A204.1 (cell line): ENCODE measurements around the gene NAA38.

Experiments used
- FAIRE-seq: peaks from 2 replicates; lab custom pipeline; 2012; peaks lifted over from hg19 to GRCh38; lab: Jason Lieb, UNC

Gene NAA38

DNA sequence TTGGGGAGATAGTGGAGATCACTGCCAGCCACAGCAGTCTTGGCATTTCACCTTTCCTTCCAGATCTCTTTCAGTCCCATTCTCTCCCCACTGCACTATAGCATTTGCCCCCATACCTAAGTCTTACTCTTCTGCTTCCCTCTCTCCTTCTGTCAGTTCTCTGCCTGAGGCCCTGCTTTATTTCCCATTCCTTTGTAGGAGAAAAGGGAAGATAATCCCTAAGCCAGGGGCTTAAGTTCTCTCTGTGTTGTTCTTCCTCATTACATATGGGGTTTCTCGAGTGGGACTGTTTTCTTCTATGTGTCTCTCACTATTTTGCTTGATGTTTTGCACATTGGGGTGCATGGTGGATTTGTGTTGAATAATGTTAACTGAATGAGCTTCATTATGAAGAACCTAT, 16.9 kb downstream of the NAA38 start:
- FAIRE-seq = no peak

DNA sequence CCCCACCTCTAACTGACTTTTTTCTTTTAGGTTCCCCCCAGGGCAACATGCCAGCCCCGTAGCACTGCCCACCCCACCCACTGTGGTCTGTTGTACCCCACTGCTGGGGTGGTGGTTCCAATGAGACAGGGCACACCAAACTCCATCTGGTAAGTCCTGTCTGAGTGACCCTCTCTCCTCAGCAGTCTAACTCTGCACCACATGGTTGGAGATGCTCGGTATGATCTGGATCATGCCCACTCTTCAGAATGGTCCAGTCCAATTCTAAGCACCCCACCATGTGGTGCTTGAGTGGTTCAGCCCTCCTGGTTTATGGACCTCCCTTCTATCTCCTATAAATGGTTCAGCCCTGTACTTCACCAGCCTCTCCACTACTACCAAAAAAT, 17.5 kb downstream of the NAA38 start:
- FAIRE-seq = no peak

DNA sequence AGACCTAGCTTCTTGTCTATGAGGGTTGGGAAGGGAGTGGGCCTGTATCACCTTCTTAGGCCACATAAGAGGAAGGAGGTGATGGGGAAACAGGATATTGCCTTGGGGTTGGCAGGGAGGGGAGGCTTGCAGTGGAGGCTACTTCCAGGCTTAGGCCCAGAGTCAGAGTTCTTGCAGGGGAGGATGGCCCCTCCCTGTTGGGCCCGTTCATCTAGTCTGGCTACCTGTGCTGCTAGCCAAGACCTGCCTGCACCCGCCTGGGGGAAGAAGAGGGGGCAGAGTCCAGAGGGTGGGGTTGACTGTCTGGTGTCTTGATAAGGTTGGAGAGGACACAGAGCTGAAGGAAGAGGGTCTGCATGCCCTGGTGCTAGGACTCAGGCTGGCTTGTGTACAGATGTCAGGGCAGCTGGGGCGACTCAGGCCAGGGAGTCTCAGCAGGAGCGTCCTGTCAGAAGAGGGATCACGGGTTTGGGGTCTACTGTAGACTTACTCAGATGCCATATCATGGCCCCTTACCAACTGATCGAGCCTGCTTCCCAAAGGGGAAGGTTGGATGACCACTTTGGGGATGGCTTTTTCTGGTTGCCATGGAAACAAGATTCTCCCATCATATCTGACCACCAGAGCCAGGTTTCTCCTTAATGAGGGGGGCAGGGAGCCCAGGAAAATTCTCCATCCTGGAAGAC, 18.0 kb downstream of the NAA38 start:
- FAIRE-seq = no peak

DNA sequence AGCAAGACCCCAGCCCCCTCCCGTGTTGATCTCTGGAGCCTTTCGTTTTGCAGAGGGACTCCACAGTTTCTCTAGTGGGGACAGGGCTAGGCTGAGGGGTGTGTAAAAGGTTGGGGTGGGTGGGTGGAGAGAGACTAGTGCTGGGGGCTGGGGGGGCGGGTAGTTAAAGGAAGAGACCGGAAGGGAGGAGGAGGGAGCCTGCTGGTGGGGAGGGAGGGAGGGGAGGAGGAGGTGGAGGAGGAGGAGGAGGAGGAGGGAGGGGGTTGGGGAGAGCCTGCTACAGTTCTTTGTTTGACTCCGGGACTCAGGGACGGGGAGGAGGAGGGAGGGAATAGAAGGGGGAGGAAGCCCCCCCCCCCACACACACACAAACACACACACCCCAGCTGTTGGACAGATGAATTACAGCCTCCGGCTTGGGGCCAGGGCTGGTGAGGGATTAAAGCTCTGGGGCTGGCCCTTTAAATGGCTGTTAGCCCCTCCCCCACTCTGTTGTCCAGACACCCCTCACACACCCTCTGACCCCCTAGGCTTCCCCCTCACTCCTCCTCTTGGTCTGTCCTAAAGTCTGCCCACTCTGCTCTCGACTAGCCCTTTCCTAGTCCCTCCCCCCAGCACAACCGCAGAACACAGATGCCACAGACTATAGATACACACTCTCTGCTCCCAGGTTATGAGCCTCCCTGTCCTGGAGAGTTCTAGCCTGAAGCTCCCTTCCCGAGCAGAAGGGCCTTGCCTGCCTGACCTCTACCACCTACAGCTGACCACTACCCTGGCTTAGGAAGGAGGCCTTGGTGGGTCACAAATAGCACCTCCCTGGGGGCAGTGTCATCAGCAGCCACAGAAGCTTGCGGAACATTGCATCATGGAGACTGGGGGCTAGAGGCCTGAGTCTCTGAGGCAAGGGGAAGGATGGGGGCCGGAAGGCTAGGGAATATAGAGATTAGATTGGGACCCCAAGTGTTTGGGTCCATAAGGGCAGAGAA, 19.0 kb downstream of the NAA38 start:
- no peak for FAIRE-seq

DNA sequence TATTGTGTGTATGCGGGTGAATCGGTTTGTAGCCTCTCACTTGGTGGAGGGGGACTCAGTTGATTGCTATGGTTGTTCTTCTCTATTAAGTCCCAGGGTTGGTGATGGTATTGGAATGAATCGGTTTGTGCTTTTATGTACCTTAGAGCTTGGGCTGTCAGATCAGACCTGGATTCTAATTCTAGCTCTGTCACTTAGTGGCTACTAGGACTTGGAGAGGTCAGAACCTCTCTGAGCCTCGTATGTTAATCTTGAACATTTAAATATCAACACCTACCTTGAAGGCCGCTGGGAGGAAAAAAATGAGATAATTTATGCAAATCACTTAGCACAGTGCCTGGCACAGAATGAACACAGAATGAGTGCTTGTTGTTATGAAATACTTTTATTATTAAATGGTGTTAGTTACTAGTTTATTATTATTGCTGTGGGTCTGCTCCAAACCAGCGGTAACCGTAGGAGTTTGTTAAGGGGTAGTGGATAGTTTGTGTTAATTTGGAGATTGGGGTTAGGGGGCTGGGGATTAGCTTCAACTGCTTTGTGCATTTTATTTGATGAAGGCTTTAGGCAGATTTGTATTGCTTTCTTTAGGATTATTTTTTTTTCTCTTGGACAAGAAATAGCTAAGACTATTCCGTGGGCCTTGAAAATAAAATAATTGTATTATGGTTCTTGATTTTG, 19.8 kb downstream of the NAA38 start:
- FAIRE-seq = no peak

DNA sequence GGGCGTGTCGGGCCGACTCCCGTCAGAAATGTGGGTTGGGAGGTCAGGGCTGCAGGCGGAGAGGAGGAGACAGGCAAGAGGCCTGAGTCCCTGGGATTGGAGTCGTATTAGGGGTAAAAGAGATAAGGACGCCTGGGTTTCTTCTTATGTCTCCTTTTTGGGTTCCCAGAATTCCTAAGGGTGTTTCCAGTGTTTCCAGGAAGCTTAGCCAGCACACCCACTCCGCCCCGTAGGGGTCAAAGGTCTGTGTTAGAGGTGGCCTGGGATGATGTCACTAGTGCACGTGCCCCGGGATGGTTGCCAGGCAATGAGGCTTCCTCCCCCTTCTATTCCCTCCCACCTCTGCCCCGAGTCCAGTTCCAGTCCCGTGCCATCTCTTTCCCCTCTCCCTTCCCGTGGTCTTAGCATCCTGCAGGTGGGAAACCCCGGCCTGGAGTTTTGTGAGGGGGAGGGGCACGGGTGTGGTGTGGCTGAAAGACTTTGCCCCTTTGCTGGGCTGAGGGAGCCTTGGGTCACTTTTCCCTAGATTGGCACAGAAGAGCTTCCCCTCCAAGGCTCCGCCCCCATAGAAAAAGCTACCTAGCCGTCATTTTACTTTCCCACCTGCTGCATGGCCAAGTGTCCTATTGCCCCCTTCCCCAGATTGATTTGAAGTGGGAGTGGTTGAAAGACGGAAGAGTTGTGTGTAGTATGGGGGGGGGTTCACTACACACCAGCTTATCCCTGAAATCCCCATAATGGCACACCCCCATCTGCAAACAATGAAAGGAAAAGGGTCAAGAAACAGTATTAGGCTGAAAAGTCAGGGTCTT, 20.6 kb downstream of the NAA38 start:
- no peak for FAIRE-seq

DNA sequence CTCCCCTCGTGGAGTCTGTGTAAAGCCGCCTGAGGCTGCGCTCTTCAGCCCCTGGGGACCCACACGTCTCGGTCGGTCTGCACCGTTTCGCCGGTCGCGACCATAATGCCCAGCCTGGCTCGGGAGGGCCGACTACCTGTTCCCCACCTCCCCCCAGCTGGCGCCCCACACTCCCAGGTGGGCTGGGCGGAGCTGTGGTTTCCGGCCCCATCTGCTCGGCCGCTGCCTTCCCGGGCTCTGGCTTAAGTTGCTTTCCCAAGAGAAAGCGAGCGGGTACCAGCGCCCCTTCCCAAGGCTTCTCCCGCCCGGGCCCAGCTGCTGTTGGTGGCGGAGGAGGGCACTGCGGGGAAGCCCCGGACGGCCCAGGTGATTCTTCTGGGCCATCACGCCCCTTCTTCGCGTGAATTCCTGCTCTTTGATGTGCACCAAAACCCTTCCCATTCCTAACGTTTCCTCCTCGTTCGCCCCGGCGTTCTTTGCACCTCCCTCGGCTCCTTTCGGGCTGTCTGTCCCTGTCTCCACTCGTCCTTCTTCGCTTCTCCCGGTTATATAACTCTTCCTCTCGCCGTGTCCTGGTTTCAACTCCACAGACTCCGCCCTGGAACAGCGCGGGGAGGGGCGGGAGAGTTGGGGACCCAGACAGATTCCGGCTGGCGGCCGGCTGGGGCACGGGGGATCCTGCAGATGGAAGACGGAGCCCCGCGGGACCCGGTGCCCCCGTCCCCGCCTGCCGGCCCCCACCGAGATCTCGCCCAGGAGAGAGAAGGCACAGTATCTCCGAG, 21.4 kb downstream of the NAA38 start:
- no peak for FAIRE-seq

DNA sequence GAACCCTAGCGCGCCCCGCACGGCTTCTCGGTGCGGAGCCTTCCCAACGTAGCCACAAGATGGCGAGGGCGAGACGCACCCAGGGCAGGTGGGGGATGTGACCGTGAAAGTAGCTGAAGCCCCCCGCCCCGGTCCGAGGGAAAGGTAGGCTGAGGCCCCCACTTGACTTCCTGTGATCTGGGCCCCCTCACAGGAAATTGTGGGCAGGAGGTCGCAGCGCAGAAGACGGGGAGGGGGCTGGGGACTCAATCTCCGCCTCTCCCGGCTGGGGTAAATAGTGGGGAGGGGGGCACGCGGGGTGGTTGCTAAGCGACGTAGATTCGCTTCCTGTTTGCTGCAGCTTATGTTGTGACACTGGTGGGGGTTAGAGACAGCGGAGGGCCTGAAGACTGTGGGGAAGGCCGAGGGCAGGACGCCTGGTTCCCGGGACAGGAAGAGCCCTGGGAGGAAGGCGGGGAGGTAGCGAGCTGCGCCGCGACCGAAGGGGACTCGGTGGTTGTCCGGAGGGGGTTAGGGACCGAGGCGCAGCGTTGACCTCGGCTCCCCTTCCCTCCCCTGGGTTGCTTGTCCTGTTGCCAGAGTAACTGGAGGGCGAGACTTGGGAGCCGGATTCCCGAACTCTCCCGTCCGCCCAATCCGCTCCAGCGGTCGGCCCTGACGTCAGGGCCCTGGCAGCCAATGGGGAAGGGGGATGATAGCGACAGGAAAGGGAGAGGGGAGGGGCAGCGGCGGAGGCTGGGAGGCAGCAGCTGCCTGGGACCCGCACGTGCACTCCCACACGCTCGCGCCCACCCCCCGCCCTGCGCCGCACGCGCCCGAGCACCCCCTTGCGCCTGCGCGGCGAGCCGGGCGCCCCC, 22.2 kb downstream of the NAA38 start:
- FAIRE-seq = peak; percentile 90

DNA sequence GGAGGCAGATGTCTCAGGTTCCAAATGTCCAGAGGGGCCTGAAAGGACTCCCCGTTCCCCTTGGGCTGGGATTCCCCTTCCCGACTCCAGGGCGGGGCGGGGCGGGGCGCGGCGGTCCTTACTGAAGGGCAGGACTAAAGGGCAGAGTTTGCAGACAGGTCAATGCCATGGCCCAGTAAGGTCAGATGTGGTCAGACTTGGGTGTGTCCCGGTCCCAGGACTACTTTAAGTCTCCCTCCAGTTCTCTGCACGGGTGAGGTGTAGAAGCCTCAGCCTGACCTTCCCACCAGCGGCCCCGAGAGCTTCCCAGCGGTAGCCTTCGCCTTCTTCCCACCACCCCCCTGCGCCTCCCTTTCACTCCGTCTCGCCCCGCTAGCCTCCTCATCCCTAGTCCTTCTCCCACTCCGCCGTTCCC, 22.8 kb downstream of the NAA38 start:
- FAIRE-seq = no peak

DNA sequence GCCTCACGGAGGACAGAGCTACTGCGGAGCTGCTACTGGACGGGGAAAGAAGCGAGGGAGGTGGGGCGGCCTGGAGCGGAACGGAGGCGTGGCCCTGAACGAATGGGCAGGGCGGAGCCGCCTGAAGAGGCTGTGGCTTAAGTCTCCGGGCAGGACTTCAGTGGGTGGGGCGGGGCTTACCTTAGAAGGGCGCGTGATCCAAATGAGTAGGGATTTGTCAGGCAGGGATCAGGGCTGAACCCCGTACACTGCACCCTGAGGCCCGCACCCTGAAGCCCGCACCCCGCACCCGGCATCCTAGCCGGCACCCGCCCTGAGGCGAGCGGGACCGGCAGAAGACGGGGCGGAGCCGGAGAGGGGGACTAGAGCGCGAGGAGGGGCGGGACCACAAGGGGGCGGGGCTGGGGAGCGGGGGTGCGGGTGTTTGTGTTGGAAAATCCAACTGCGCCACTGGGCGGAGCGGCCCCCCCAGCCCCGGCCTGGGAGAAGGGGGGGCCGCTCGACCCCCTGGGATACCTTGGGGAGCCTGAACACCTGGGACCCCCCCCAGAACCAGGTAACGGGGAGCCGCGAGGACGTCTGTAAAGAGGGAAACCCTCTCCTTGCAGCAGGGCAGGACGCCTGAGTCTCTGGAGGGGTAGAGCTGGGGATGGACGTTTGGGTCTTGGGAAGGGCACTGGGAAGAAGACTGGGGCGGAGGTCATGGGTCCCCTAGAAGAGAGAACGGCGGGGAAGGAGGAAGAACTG, 23.4 kb downstream of the NAA38 start, which contains the start of gene KDM6B:
TSS of gene KDM6B (plus strand) at position 423 of the 747 bp plus-strand sequence. CDS start 11,338 bp downstream, outside the sequence.
- no peak for FAIRE-seq

DNA sequence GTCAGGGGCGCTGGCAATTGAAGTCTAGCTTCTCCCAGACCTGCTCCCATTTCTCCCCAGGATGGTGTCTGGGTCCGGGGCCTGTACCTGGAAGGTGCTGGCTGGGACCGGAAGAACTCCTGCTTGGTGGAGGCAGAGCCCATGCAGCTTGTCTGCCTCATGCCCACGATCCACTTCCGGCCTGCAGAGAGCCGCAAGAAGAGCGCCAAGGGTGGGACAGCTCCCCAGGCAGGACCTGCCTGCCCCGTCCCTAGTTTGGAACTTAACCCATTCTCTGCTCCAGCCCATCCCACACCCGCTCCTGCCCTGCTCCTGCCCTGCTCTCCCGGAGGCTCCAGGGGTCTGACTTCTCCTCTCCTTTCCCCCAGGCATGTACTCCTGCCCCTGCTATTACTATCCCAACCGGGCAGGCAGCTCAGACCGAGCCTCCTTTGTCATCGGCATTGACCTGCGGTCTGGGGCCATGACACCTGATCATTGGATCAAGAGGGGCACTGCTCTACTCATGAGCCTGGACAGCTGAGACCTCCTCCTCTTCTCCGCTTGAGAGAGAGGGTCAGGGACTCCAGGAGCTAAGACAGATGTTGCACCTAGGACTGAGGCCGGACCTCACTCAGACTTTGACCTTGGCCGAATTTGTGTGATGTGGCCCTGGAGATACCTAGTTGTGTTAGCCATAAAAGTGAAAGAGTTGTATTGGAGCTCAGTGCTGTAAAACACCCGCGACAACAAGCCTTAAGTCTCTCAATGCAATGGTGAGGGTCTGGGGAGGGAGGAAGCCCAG, 24.2 kb downstream of the NAA38 start:
- FAIRE-seq = no peak

DNA sequence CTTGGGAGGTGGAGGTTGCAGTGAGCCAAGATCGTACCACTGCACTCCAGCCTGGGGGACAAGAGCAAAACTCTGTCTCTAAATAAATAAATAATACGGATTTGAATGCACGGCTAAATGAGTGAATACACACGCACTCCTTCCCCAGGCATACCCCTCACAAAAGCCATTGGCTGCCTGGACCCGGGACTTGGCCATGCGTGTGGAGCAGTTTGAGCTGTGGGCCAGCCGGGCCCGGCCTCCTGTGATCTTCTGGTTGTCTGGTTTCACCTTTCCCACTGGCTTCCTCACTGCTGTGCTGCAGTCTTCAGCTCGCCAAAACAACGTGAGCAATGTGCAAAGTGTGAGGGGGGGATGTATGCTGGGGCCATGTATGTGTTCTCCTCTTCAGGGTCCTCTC, 24.9 kb downstream of the NAA38 start:
- FAIRE-seq = no peak

DNA sequence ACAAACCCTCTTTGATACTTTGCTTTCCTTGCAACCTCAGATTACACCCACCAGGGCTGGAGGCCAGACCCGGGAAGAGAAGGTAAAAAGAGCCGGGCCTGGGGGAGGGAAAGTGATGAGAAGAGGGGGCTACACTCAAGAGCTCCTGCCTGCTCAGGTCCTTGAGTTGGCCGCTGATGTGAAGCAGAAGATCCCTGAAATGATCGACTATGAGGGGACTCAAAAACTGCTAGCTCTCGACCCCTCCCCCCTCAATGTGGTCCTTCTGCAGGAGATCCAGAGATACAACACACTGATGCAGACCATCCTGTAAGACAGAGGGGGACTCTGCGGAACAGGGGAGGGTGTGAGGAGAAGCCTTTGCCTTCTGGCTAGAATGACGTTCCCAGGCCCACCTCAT, 26.1 kb downstream of the NAA38 start:
- no peak for FAIRE-seq

DNA sequence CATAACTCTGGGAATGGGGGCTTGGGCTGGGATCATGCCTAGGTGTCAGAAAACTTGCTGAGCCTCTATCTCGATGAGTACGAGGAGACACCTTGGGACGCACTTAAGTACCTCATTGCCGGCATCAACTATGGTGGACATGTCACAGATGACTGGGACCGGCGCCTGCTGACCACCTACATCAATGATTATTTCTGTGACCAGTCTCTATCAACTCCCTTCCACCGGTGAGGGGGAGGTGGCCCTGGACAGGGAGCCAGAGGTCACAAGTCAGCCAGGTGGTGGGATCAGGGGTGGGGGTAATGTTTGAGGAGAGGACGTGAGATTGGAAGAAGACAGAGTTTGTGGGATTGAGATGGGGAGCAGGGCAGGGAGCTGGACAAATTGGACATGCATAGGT, 26.7 kb downstream of the NAA38 start:
- no peak for FAIRE-seq

DNA sequence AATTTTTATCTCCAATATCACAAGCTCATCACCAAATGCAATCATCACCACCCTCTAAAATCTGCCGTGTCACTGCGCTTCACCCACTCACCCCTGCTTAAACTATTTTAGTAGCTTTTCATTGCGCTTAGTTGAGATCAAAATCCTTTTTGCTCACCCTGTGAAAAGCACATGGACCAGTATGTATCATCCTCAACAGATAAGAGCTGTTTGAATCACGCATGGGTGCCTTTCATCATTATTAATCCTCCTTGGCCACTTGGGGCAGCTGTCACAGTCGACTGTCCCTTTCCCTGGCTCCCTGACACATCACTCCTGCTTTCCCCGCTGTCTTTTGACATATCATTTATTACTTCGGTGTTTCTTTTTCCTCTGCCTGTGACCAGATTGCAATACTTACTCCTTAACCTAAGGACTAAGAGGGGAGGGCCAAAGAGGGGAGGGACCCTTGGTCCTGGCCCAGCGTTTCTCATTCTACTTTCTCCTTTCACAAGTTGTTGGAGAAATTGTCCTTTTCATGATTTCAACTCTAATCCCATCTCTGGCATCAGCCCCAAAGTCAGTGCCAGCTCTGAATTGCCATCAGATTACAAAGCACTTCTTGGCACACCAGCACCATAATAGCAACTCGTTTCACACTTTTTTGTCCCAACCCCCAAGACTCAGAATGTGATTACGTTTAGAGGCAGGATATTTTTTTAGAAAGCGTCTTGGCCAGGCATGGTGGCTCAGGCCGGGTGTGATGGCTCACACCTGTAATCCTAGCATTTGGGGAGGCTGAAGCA, 32.0 kb downstream of the NAA38 start:
- FAIRE-seq = no peak

DNA sequence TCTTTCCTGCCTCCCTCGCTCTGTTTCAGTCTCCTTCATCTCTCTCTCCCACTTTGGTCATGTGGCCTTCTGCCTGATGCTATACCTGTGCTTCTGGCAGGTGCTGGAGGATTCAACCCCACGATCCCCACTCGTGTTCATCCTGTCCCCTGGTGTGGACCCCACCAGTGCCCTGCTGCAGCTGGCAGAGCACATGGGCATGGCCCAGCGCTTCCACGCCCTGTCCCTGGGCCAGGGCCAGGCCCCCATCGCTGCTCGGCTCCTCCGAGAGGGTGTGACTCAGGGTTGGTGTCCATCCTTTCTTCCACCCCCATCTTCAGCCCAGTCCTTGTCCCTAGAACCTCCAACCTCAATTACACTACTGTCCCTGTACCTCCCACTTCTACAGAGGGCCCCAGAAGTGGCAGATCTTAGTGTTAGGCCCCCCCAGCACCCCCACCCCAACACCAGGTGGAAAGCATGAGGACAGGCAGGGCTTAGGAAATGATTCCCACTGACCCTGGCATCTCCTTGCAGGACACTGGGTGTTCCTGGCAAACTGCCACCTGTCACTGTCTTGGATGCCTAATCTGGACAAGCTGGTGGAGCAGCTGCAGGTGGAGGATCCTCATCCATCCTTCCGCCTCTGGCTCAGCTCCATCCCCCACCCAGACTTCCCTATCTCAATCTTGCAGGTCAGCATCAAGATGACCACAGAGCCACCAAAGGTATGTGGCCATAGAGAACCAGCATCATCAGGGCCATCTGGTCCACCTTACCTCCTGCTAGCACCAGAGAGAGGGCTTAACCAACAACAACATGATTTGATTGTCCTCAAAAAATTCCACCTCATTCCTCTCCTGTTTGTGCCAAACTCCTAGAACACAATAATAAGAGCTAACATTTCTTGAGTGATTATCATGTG, 33.1 kb downstream of the NAA38 start:
- FAIRE-seq = no peak

DNA sequence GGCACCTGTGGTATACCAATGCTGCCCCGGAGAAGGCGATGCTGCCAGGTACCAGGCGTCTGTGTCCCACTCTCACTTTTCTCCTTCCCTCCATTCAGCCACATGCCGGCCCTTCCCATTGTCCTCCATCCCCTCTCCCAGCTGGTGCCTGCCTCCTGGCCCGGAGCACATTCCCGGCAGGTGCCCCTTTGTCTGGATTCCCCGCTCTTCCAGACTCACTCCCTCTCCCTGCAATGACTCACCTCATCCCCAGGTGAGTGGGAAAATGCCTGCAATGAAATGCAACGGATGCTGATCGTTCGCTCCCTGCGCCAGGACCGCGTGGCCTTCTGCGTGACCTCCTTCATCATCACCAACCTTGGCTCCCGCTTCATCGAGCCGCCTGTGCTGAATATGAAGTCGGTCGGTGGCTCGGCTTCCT, 33.8 kb downstream of the NAA38 start:
- FAIRE-seq = no peak
